CD14-positive monocyte (primary cell): ENCODE measurements around the gene KCNJ18. TPM values are rescaled to one million over a fixed set of nuclear protein-coding genes. Genes with fewer than 3 reads are reported as not detected.
"Not testable (repeated sequence)": the region's sequence is repeated elsewhere in the genome, so short reads cannot be mapped to it uniquely, and the experiment has no call there.

Source experiments
- DNase-seq, 3 donors: peaks; one replicate each; pipeline ENCODE4 v3.0.0-alpha.2; 2011 to 2022
- H2AFZ ChIP-seq: 2 replicates; pipeline ENCODE4 v1.6.0; 2012; ENCODE audit warnings: mild to moderate bottlenecking, low read depth, low read length, inconsistent platforms; ENCODE audit not compliant: insufficient read depth, poor library complexity, severe bottlenecking
- H3K27ac ChIP-seq, 2 donors: 1 replicate in 1 of 2; 2 replicates in 1 of 2; pipeline ENCODE4 v1.5.1; 2012 to 2013; ENCODE audit warnings: low read length in 2 of 2, control low read depth in 1 of 2, inconsistent platforms in 1 of 2, low read depth in 1 of 2, mild to moderate bottlenecking in 1 of 2
- H3K27me3 ChIP-seq, 2 donors: one replicate each; pipeline versions ENCODE4 v1.6.0 to v1.6.1; 2011 to 2013; ENCODE audit warnings: low read length in 2 of 2; ENCODE audit not compliant: control insufficient read depth in 2 of 2, insufficient read depth in 2 of 2
- H3K36me3 ChIP-seq, 2 donors: replicated peaks in 1 of 2; 1 replicate in 1 of 2; 2 replicates in 1 of 2; pipeline versions ENCODE4 v1.5.1 to v1.6.1; 2012 to 2013; ENCODE audit warnings: low read length in 2 of 2, control low read depth in 1 of 2, inconsistent platforms in 1 of 2, mild to moderate bottlenecking in 1 of 2; ENCODE audit not compliant: insufficient read depth in 2 of 2, control insufficient read depth in 1 of 2
- H3K4me1 ChIP-seq, 2 donors: 1 replicate in 1 of 2; 2 replicates in 1 of 2; pipeline versions ENCODE4 v1.5.1 to v1.6.1; 2012 to 2013; ENCODE audit warnings: low read length in 2 of 2, control low read depth in 1 of 2, inconsistent platforms in 1 of 2, mild to moderate bottlenecking in 1 of 2, moderate library complexity in 1 of 2; ENCODE audit not compliant: insufficient read depth in 2 of 2, control insufficient read depth in 1 of 2
- H3K4me2 ChIP-seq: replicated peaks from 2 replicates; pipeline ENCODE3; 2012; ENCODE audit warnings: low read length, moderate library complexity, mild to moderate bottlenecking; ENCODE audit not compliant: poor library complexity, severe bottlenecking; ENCODE audit errors: extremely low read depth
- H3K4me3 ChIP-seq, 3 experiments: fragments of 200-600 bp in 1 of 3; sonication (generic) in 1 of 3; replicated peaks in 1 of 3; 1 replicate in 2 of 3; 2 replicates in 1 of 3; pipeline ENCODE4 v1.5.1; 2011 to 2013; ENCODE audit warnings: low read length in 3 of 3, mild to moderate bottlenecking in 3 of 3, control low read depth in 2 of 3, low read depth in 2 of 3, inconsistent platforms in 1 of 3, moderate library complexity in 1 of 3
- H3K79me2 ChIP-seq: 2 replicates; pipeline ENCODE4 v1.6.0; 2012; ENCODE audit warnings: mild to moderate bottlenecking, control low read depth, inconsistent platforms, low read length, moderate library complexity; ENCODE audit not compliant: insufficient read depth
- H3K9ac ChIP-seq: 2 replicates; pipeline ENCODE4 v1.6.0; 2017; ENCODE audit warnings: low read length, mild to moderate bottlenecking; ENCODE audit not compliant: insufficient read depth, poor library complexity, severe bottlenecking
- H3K9me3 ChIP-seq, 2 donors: replicated peaks in 1 of 2; 1 replicate in 1 of 2; 2 replicates in 1 of 2; pipeline versions ENCODE4 v1.5.1 to v1.6.1; 2012 to 2013; ENCODE audit warnings: low read length in 2 of 2, control low read depth in 1 of 2; ENCODE audit not compliant: control insufficient read depth in 1 of 2, insufficient read depth in 1 of 2
- H4K20me1 ChIP-seq: 2 replicates; pipeline ENCODE4 v1.6.0; 2012; ENCODE audit warnings: mild to moderate bottlenecking, low read length, control low read depth, moderate library complexity; ENCODE audit not compliant: insufficient read depth
- H3K27ac Mint-ChIP-seq, 7 donors: one replicate each; pipeline ENCODE4 v1.8.0; 2020; ENCODE audit warnings: mild to moderate bottlenecking in 7 of 7, mixed read lengths in 7 of 7, moderate library complexity in 6 of 7, inconsistent platforms in 2 of 7
- H3K27me3 Mint-ChIP-seq, 3 donors: one replicate each; pipeline ENCODE4 v1.8.0; 2021 to 2022; ENCODE audit warnings: low read depth in 3 of 3, mild to moderate bottlenecking in 3 of 3, mixed read lengths in 3 of 3, moderate library complexity in 3 of 3, inconsistent platforms in 1 of 3
- H3K36me3 Mint-ChIP-seq, 2 donors: one replicate each; pipeline ENCODE4 v1.8.0; 2020; ENCODE audit warnings: mixed read lengths in 2 of 2, inconsistent platforms in 1 of 2, mild to moderate bottlenecking in 1 of 2
- H3K4me1 Mint-ChIP-seq: one replicate; pipeline ENCODE4 v1.8.0; 2020; ENCODE audit warnings: mild to moderate bottlenecking, mixed read lengths
- H3K4me3 Mint-ChIP-seq, 2 donors: one replicate each; pipeline ENCODE4 v1.8.0; 2020; ENCODE audit warnings: mild to moderate bottlenecking in 2 of 2, mixed read lengths in 2 of 2, moderate library complexity in 1 of 2
- H3K9me3 Mint-ChIP-seq, 7 donors: one replicate each; pipeline ENCODE4 v1.8.0; 2020 to 2022; ENCODE audit warnings: mixed read lengths in 7 of 7, mild to moderate bottlenecking in 6 of 7, moderate library complexity in 6 of 7, inconsistent platforms in 2 of 7
- WGBS: methylation state at CpG from one replicate; pipeline ENCODE4 v1.1.5; 2013; ENCODE audit warnings: missing lambda C conversion rate; ENCODE audit not compliant: insufficient coverage; 5-methylcytosine and 5-hydroxymethylcytosine counted together
- intact Hi-C, 2 donors: fragments of 100-400 bp; cut with micrococcal nuclease; formaldehyde crosslinking; loops; one replicate each; pipeline versions ENCODE4 v1.15.0 to v1.15.1; 2023
- polyA plus RNA-seq, 3 donors: library from polyadenylated mRNA; depleted of rRNA in 1 of 3; unstranded in 2 of 3; stranded (reverse) in 1 of 3; fragments of 300-500 nt in 2 of 3; fragments of >200 nt in 1 of 3; fragmentation: Illumina TruSeq in 2 of 3; gene quantifications; 1 replicate in 2 of 3; 2 replicates in 1 of 3; pipeline ENCODE4 v1.2.3, GENCODE V29; 2012 to 2021

The KCNJ18 gene
- polyA plus RNA-seq, 3 donors = not detected

GRCh38 chr17:21715877-21716276 lies 23.6 kb downstream of the KCNJ18 start:
- H3K9me3 Mint-ChIP-seq, H3K9ac ChIP-seq, intact Hi-C loops, H3K4me2 ChIP-seq, H3K27me3 Mint-ChIP-seq, H3K4me1 ChIP-seq, H3K27me3 ChIP-seq, H2AFZ ChIP-seq, H3K4me3 Mint-ChIP-seq, H3K36me3 Mint-ChIP-seq, DNase-seq, H3K4me3 ChIP-seq, H4K20me1 ChIP-seq, H3K79me2 ChIP-seq, H3K36me3 ChIP-seq, H3K9me3 ChIP-seq, H3K27ac ChIP-seq, H3K4me1 Mint-ChIP-seq: not testable (repeated sequence)
- WGBS = no CpG with 5 or more reads among the region's 3 CpGs
- H3K27ac Mint-ChIP-seq = peak overlapping the region in 1 of 7 donors; percentile 31

- H3K27ac ChIP-seq, H3K4me2 ChIP-seq, DNase-seq, H3K4me1 Mint-ChIP-seq, H3K79me2 ChIP-seq, intact Hi-C loops, H3K9me3 ChIP-seq, H3K4me3 Mint-ChIP-seq, H3K9ac ChIP-seq, H3K9me3 Mint-ChIP-seq, H3K27me3 Mint-ChIP-seq, H3K27me3 ChIP-seq, H3K36me3 Mint-ChIP-seq, H3K36me3 ChIP-seq, H2AFZ ChIP-seq, H3K4me1 ChIP-seq, H3K4me3 ChIP-seq, H4K20me1 ChIP-seq: not testable (repeated sequence)
- H3K27ac Mint-ChIP-seq = peak overlapping the region in 1 of 7 donors; percentile 50
Observed at GRCh38 chr17:21718971-21719370, 26.6 kb downstream of the KCNJ18 start.

GRCh38 chr17:21719511-21720226 lies 27.3 kb downstream of the KCNJ18 start:
- H3K79me2 ChIP-seq, H3K27ac ChIP-seq, H3K27me3 ChIP-seq, H3K4me3 ChIP-seq, H3K4me1 ChIP-seq, H3K36me3 ChIP-seq, H2AFZ ChIP-seq, H3K9ac ChIP-seq, H3K4me2 ChIP-seq, H4K20me1 ChIP-seq, H3K9me3 ChIP-seq, H3K36me3 Mint-ChIP-seq, H3K4me3 Mint-ChIP-seq, H3K27ac Mint-ChIP-seq, H3K9me3 Mint-ChIP-seq, H3K4me1 Mint-ChIP-seq, DNase-seq, H3K27me3 Mint-ChIP-seq, intact Hi-C loops: not testable (repeated sequence)
- WGBS = 85% methylated on average over 12 of the region's 12 CpGs

GRCh38 chr17:21720566-21720965 lies 28.2 kb downstream of the KCNJ18 start:
- H3K27ac Mint-ChIP-seq, H3K36me3 Mint-ChIP-seq: not testable (repeated sequence)

More at GRCh38 chr17:21720566-21720965, 28.2 kb downstream of the KCNJ18 start:
- H3K36me3 ChIP-seq, H3K4me2 ChIP-seq, H3K27me3 Mint-ChIP-seq, H3K9me3 Mint-ChIP-seq, H2AFZ ChIP-seq, H4K20me1 ChIP-seq, H3K9ac ChIP-seq, H3K4me3 Mint-ChIP-seq, H3K27ac ChIP-seq, H3K79me2 ChIP-seq, H3K9me3 ChIP-seq, H3K4me1 ChIP-seq, intact Hi-C loops, H3K27me3 ChIP-seq, H3K4me3 ChIP-seq, DNase-seq, H3K4me1 Mint-ChIP-seq: not testable (repeated sequence)
- no CpG with 5 or more reads among the region's 8 CpGs for WGBS
